Lower lobe of right lung (tissue), 2 donors: ENCODE measurements around the gene UGT1A8. TPM values are rescaled to one million over a fixed set of nuclear protein-coding genes. Genes with fewer than 3 reads are reported as not detected.

Source experiments
- ATAC-seq, 2 donors: fragments of 200-7000 bp; cut with Tn5 transposase; one replicate each; pipeline ENCODE4 v1.9.1; 2020 to 2022; ENCODE audit warnings: mild to moderate bottlenecking in 2 of 2, moderate library complexity in 2 of 2
- DNase-seq: peaks from one replicate; pipeline ENCODE4 v3.0.0-alpha.2; 2020
- H3K27ac ChIP-seq: fragments of 200-600 bp; one replicate; pipeline ENCODE4 v1.8.0; 2022
- H3K27me3 ChIP-seq: fragments of 200-600 bp; one replicate; pipeline ENCODE4 v1.8.0; 2022; ENCODE audit warnings: low read depth
- H3K36me3 ChIP-seq: fragments of 200-600 bp; one replicate; pipeline ENCODE4 v1.8.0; 2022; ENCODE audit warnings: mild to moderate bottlenecking
- H3K4me1 ChIP-seq: fragments of 200-600 bp; one replicate; pipeline ENCODE4 v1.8.0; 2022
- H3K4me3 ChIP-seq: fragments of 200-600 bp; one replicate; pipeline ENCODE4 v1.8.0; 2022; ENCODE audit warnings: mild to moderate bottlenecking
- H3K9me3 ChIP-seq: fragments of 200-600 bp; one replicate; pipeline ENCODE4 v1.8.0; 2022
- CTCF ChIP-seq: fragments of 200-600 bp; IDR thresholded peaks from one replicate; pipeline ENCODE4 v1.8.0; 2022; ENCODE audit warnings: antibody characterized with exemption, mild to moderate bottlenecking
- intact Hi-C: fragments of 100-400 bp; cut with DNase I; formaldehyde crosslinking; loops from one replicate; pipeline ENCODE4 v1.11.0; 2022
- total RNA-seq: library from RNA; stranded (reverse); fragmentation: NEBNext Ultra II Directional; extraction: Animal tissue kit (Norgen Biotek cat#: 25700); gene quantifications from one replicate; pipeline ENCODE4 v1.2.1, GENCODE V29; 2021
- donor health status: DM: no; HTN: yes; CAD: no; lungs with severe emphysema.

UGT1A8 gene
- total RNA-seq, 1 donor from 2014 or later: not detected

GRCh38 chr2:233673896-233674295, 56.5 kb downstream of the UGT1A8 start:
- no peaks in the 10 kb centered on the region for H3K27me3 ChIP-seq
- H3K4me3 ChIP-seq: no peak overlapping the region
- no peak for ATAC-seq
- no peaks in the 10 kb centered on the region for H3K4me1 ChIP-seq
- no peak for DNase-seq
- intact Hi-C loops: no loop called here
- TF ChIP-seq CTCF: no peak
- H3K36me3 ChIP-seq: no peaks in the 10 kb centered on the region
- no peak overlapping the region for H3K27ac ChIP-seq
- H3K9me3 ChIP-seq: no peaks in the 10 kb centered on the region

- Histone ChIP-seq H3K4me1 (no peaks in the 10 kb centered on the region), H3K4me3 (no peak overlapping the region), H3K27me3 (no peaks in the 10 kb centered on the region), H3K9me3 (no peaks in the 10 kb centered on the region), H3K27ac (no peak overlapping the region), H3K36me3 (no peaks in the 10 kb centered on the region)
- TF ChIP-seq CTCF: no peak
- DNase-seq: no peak
- intact Hi-C loops: no loop called here
- ATAC-seq: no peak
These were observed 56.9 kb downstream of the UGT1A8 start for GRCh38 chr2:233674314-233674713.

- Histone ChIP-seq H3K9me3 (no peaks in the 10 kb centered on the region), H3K4me1 (no peaks in the 10 kb centered on the region), H3K36me3 (no peaks in the 10 kb centered on the region), H3K27me3 (no peaks in the 10 kb centered on the region), H3K27ac (no peak overlapping the region), H3K4me3 (no peak overlapping the region)
- DNase-seq (no peak), ATAC-seq (no peak)
- TF ChIP-seq CTCF: no peak
- intact Hi-C loops: no loop called here
These were observed 57.6 kb downstream of the UGT1A8 start for GRCh38 chr2:233674995-233675394.

- Histone ChIP-seq H3K27ac (no peak overlapping the region), H3K27me3 (no peaks in the 10 kb centered on the region), H3K9me3 (no peaks in the 10 kb centered on the region), H3K4me1 (no peaks in the 10 kb centered on the region), H3K4me3 (no peak overlapping the region), H3K36me3 (no peaks in the 10 kb centered on the region)
- no peak for TF ChIP-seq CTCF
- no peak for ATAC-seq
- intact Hi-C loops: no loop called here
- no peak for DNase-seq
These were observed 58.6 kb downstream of the UGT1A8 start for GRCh38 chr2:233676046-233676445.

- no peaks in the 10 kb centered on the region for H3K4me1 ChIP-seq
- no peak overlapping the region for H3K27ac ChIP-seq
- H3K9me3 ChIP-seq: no peaks in the 10 kb centered on the region
- H3K4me3 ChIP-seq: no peak overlapping the region
- no peak for TF ChIP-seq CTCF
- DNase-seq (no peak), ATAC-seq (no peak)
- no peaks in the 10 kb centered on the region for H3K36me3 ChIP-seq
- intact Hi-C loops: no loop called here
- no peaks in the 10 kb centered on the region for H3K27me3 ChIP-seq
These were observed 61.8 kb downstream of the UGT1A8 start for GRCh38 chr2:233679196-233679595.
